GM19324 (cell line): Measurements from ENCODE around the gene DPPA4.
"Not testable (repeated sequence)": the region's sequence is repeated elsewhere in the genome, so short reads cannot be mapped to it uniquely, and the experiment has no call there.

Experiments used
- ATAC-seq: cut with Tn5 transposase; IDR thresholded peaks from one replicate; pipeline ENCODE4 v1.9.1; 2021; ENCODE audit warnings: mild to moderate bottlenecking, moderate library complexity; ENCODE audit not compliant: unreplicated experiment, low FRiP score

DPPA4 gene, protein sequence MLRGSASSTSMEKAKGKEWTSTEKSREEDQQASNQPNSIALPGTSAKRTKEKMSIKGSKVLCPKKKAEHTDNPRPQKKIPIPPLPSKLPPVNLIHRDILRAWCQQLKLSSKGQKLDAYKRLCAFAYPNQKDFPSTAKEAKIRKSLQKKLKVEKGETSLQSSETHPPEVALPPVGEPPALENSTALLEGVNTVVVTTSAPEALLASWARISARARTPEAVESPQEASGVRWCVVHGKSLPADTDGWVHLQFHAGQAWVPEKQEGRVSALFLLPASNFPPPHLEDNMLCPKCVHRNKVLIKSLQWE

DNA sequence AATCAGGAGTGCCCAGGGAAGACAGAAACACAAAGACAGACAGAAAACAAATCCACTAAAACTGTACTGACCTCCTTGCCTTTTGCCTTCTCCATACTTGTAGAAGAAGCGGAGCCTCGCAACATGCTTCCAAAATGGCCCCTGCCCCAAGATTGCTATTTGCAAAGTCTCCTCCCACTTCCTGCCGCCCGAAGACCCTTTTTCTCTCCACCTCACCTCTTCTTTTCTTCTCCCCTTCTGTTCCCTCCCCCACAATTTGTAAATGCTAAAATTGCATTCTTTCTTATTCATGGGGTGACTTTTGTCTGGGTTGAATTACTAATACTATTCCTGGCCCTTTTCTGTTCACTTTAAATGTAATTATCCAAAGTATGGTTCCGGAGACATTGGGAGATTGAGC lies at the start of gene DPPA4:
Gene DPPA4, minus strand, starts transcription at position 154 of the 400 bp plus-strand sequence. Its CDS starts 29 bp downstream, at position 125.
- no peak for ATAC-seq

DNA sequence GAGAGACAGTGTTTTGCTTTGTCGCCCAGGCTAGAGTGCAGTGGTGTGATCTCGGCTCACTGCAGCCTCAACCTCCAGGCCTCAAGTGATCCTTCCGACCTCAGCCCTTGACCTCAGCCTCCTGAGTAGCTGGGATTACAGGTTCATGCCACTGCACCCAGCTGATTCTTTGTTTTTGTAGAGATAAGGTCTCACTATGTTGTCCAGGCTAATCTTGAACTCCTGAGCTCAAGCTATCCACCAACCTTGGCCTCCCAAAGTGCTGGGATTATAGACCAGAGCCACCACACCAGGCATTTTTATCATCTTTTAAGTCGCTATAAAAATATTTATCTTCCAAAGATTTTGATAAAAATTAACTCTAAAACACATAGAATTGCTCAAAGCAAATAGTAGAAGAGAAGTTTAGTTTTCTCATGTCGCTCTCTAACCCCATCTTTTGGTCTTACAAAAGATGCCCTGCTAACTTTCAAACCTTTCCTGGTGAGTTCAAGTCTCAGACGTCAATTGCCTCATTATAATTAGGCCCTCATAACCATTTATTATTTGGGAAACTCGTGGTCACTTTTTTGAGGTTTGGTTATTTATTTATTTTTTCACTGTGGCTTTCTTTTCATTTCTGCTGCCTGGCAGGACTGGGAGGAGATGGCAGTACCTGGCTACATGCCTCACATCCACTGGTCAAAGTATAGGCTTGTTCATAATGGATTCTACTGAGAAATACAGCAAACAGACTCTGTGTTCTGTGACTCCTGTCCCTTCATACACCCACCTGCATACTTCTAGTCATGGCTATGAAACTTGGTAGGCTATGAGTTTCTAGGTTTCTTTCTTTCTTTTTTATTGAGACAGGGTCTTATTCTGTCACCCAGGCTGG lies 48.3 kb upstream of the DPPA4 start:
- ATAC-seq = no peak

DNA sequence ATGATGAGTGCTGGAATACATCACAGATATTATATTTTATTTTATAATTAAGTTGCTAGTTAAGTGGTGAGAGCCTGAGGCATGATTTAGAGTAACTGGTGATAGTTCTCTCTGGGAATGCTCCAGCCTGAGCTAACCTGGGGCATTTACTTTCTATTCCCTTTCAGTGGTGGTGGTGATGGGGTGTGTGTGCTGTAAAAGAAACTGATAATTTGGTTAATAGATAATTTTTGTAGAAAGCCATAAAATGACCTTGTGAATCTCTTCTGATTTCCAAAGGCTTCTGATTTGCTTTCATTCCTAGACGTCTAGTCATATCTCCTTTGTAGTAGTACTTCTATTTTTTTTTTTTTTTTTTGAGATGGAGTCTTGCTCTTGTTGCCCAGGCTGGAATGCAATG lies 46.8 kb upstream of the DPPA4 start:
- no peak for ATAC-seq

DNA sequence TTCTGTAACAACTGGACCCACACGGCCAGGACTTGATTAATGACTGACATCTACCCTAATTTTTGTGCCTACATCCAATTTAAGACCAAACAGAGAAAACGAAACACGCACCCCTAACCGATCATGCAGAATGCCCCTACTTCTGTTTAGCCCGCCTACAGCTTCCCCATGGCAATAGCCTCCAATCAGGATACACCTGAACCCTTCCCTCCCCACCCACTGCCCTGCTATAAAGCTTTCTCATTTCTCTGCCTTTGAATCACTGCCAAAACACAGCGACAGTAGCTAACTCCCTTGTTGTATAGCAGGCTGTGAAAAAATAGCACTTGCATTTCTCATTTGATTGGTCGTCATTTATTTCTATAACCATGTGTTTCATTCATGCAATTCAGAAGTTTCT lies 45.2 kb upstream of the DPPA4 start:
- no peak for ATAC-seq

DNA sequence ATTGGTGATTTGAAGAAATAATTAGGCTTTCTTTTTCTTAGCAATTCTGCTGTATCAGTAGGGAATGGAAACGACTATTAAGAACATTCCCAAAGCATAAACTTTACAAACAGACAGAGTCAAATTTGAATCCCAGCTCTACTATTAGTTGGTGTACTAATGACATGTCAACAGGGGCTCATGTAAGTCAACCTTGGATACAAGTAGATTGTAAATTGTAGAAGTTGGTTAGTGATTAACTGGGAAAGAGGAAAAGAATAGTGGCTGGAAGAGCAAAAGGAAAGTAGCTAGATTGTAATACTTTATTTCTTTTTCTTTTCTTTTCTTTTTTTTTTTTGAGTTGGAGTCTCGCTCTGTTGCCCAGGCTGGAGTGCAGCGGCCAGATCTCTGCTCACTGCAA lies 38.6 kb upstream of the DPPA4 start:
- ATAC-seq = no peak

DNA sequence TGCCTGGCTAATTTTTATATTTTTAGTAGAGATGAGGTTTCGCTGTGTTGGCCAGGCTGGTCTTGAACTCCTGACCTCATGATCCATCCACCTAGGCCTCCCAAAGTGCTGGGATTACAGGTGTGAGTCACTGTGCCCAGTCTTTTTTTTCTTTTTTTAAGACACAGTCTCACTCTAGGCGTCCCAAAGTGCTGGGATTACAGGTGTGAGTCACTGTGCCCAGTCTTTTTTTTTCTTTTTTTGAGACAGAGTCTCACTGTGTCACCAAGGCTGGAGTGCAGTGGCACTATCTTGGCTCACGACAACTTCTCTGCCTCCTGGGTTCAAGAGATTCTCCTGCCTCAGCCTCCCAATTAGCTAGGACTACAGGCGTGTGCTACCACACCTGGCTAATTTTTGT lies 37.1 kb upstream of the DPPA4 start:
- not testable (repeated sequence) for ATAC-seq

DNA sequence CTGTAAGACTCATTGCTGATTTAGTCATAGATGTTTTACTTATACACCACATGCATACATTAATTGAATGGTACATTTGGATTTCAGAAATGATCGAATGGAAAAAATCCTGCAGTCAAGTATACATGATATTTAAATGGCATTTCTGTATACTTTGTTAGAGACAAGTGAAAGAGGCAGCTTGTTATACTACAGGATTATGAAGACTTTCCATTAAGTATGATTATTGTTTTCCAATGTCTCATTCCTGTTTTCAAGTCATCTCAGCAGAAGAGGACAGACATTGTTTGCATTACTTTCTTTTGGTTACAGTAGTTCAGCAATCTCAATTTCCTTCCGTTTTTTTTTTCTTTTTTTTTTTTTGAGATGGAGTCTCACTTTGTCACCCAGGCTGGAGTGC lies 36.6 kb upstream of the DPPA4 start:
- no peak for ATAC-seq

DNA sequence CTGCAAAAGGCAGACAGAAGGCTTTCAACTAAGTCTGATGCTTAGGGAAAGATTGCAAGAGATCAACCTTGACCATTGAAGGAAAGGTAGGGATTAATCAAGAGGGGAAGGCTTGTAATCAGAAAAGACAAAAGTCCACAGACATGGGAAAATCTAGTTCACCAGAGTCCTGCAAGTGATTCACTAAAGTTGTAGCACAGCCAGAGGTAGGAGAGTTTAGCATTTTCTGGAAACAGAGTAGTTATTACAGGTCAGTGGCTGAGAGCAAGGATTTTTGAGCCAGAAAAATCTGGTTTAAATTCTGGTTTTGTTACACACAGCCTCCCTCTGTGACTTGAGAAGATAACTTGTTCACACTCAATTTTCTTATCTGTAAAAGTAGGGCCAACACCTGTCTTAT lies 35.3 kb upstream of the DPPA4 start:
- ATAC-seq = no peak

DNA sequence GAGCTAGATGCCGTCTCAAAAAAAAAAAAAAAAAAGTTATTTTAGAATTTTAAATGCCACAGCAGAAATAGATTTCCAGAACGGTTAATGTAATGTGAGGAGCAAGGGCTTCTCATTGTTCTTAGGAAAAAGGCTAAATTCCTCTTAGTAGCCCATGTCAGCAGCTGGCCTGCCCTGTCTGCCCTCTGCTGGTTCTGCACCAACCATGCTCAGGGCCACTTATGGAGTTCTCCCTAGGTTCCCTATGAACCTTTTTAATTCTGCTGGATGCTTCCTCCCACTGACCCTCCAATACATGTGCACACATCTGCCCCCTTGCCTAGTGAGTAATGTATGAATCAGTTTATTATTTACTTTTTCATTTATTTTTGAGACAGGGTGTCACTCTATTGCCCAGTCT lies 32.2 kb upstream of the DPPA4 start:
- no peak for ATAC-seq

DNA sequence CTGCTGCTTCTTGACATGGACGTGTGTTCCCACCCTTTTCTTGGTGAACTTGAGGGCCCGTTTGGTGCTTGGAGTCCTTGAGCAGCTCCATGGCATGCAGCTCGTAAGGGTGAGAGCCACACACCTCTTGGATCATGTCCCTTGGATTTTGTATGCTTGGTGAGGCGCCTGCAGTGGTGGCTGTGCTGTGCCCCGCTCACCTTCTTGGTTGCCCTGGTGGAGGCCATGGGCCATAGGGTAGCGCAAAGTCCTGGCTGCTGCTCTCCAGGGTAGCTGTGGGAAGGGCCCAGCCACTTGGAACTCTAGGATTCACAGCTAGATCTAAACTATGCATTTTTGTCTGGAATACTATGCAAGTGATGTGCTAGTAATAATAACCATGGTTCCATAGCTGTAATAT lies 26.7 kb upstream of the DPPA4 start:
- ATAC-seq = no peak

DNA sequence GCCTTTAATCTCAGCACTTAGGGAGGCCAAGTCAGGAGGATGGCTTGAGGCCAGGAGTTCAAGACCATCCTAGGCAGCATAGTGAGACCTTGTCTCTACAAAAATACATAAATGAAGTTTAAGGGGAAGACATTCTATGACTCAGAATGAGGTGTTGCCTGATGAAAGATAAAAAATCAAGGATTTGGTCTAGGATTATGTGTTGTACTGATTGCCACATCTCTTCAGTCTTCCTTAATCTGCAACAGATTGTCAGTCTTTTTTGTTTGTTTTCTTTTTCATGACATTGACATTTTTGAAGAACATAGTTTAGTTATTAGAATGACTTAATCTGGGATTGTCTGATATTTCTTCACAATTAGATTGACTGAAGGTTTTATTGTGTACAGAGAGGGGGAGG lies 26.3 kb upstream of the DPPA4 start:
- ATAC-seq = no peak

DNA sequence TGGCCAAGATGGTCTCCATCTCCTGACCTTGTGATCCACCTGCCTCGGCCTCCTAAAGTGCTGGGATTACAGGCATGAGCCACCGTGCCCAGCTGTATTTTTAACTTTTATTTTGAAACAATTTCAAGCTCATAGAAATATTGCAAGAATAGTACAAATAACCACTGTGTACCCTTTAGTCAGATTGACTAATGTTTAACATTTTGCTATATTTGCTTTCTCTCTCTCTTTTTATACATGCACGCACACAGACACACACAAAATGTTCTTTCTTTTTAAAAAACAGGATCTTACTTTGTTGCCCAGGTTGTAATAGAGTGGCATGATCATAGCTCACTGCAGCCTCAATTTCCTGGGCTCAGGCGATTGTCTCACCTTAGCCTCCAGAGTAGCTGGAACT lies 25.5 kb upstream of the DPPA4 start:
- no peak for ATAC-seq

DNA sequence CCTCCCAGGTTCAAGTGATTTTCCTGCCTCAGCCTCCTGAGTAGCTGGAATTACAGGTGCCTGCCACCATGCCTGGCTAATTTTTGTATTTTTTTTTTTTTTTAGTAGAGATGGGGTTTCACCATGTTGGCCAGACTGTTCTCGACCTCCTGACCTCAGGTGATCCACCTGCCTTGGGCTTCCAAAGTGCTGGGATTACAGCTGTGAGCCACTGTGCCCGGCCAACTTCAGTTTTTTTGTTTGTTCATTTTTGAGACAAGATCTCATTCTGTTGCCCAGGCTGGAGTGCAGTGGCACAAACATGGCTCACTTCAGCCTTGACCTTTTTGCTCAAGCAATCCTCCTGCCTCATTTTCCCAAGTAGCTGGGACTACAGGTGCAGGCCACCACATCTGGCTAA lies 21.5 kb upstream of the DPPA4 start:
- not testable (repeated sequence) for ATAC-seq

DNA sequence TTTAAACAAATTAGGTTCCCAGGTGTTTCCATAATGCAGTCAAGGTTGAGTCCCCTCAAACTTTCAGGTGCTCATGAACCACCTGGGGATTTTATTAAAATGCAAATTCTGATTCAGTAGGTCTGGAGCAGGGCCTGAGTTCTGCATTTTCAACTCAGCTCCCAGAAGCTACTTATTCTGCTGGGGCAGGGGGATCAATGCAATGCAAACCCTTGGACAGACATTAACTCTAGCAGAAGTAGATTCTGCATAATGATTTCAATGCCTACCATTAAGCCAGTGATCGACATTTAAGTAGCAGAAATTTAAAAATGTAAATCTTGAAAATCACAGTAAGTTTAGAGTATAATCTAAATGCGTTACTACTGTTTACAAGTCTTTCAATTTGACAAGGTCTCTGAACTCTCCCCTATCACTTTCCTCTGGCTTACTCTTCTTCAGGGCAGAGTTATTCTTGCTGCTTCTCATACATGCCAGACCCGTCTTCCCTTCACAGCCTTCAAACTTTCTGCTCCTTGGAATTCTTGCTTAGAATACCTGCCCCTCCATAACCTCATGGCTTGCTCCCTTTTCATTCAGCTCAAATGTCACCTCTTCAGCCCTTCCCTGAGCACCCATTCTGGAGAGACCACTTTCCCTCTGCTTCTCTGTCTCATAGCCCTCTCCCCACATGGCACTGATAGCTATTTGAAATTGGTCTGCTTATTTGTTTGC lies 19.3 kb upstream of the DPPA4 start:
- no peak for ATAC-seq

DNA sequence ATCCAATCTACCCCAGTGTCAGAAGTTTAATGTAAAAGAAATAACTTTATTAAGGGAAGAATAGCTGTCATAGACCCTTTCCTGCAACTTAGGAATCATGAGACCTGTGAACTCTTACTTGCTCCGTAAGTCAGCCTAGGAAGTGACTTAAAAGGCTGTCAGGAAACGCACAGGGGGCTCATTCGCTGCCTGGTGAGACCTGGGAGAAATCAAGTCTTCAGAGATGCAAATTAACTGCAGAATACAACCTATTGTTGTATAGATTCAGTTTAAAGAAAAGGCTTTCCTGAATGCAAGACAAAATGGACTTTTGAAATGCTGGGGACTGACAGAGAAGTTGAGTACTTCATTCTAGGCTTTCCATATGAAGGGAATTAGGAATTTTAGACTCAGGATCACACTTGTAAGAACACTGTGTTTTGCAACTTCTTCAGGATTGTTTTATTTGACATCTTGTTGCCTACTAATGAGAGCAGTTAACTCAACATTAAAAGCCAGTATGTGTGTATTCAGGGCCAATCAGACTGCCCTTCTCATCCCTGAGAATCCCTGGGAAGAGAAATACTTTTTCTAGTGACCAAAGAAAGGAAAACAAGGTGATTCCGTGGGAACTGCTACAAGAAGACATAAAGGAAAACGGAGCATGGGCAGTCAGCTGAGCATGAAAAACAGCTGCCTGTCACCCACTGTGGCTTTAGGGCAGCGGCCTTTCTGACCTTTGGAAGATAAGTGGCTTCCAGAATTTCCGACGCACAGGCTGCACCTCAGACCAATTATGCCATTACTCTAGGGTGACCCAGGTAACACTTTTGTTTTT lies 18.5 kb upstream of the DPPA4 start:
- ATAC-seq = no peak

DNA sequence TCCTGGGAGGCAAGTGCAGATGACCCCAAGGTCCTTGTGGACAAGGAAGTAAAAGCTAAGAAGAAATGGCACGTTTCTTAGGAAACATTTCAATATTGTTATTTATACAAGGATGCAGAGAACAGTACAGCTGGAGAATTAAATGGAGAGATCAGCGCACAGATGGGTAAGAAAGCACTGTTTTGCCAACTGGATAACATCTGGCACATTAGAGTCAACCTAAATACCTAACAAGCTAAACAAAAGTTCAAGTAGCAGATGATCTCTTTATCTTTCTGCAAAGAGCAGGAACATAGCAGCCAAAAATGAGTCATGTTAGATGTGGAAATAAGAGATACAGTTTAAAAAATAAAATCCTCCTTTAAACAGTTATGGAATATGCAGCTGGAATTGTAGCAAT lies 15.7 kb upstream of the DPPA4 start:
- no peak for ATAC-seq

DNA sequence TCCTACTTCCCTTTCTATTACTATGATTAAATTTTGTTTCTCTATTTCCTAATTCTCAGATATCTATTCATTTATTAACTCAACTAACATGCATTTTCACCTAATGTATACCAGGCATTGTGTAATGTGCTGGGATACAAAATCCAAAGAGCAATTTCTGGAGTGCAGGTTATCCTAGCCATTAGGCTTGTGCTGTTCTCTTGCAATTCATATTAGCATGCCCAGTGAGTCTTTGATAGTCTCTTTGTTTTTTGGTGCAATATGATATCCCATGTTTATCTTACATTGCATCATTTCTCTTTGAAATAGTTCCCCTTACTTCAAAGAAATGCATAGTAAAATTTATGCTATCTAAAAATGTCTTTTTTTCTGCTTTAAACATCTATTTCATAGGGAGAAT lies 13.9 kb upstream of the DPPA4 start:
- no peak for ATAC-seq

DNA sequence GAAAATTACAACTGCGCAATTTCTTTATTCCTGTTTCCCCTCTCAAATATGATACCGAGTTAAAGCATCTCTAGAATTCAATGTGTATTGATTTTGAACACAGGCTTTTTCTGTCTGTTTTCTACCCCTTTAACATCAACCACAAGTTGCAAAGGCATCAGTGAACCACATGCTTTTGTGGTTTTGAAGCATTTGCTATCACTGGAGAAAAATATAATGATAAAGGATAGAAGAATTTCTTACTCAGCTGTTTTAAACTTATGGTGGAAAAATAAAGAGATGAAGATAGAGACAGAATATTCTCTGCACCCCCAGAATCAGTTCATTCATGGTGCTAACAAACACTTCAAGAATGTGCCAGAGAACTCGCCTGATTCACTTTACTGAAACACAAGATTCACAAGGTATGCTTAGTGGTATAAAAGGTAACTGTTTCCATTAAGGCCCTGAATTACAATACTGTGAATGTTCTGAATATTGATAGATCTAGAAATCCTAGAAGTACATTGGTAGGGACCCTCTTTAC lies 9.5 kb upstream of the DPPA4 start:
- no peak for ATAC-seq

DNA sequence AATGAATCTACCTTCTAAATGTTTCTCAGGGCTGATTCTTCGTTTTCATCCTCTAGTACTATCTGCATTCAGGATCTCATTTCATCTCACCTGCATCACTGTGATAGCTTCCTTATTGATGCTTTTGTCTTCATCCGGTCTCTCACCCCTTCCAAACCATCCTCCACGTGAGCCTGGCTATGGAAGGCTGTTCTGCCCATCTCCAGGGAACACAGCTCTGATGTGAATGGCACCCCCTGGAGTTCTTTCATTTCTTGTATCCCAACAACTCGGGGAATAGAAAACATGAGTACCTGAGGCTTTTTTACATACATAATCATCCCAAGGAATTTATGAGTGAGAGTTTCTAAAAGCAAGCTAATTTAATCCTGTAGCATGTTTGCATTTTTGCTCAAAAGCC lies 8.8 kb upstream of the DPPA4 start:
- ATAC-seq = no peak
